HG03571 (cell line): ENCODE measurements around the gene DSTYK.

Experiments used
- ATAC-seq: cut with Tn5 transposase; IDR thresholded peaks from one replicate; pipeline ENCODE4 v1.9.1; 2021; ENCODE audit not compliant: unreplicated experiment

The DSTYK gene, protein sequence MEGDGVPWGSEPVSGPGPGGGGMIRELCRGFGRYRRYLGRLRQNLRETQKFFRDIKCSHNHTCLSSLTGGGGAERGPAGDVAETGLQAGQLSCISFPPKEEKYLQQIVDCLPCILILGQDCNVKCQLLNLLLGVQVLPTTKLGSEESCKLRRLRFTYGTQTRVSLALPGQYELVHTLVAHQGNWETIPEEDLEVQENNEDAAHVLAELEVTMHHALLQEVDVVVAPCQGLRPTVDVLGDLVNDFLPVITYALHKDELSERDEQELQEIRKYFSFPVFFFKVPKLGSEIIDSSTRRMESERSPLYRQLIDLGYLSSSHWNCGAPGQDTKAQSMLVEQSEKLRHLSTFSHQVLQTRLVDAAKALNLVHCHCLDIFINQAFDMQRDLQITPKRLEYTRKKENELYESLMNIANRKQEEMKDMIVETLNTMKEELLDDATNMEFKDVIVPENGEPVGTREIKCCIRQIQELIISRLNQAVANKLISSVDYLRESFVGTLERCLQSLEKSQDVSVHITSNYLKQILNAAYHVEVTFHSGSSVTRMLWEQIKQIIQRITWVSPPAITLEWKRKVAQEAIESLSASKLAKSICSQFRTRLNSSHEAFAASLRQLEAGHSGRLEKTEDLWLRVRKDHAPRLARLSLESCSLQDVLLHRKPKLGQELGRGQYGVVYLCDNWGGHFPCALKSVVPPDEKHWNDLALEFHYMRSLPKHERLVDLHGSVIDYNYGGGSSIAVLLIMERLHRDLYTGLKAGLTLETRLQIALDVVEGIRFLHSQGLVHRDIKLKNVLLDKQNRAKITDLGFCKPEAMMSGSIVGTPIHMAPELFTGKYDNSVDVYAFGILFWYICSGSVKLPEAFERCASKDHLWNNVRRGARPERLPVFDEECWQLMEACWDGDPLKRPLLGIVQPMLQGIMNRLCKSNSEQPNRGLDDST

GRCh38 chr1:205211169-205211838, at the start of gene DSTYK:
DSTYK (minus strand) TSS chr1:205211702; CDS start chr1:205211535, 167 bp downstream.
- peak; percentile 86 for ATAC-seq

GRCh38 chr1:205259998-205260397, 48.5 kb upstream of the DSTYK start:
- ATAC-seq, result no peak

- no peak for ATAC-seq
Observed at GRCh38 chr1:205259324-205259832, 47.9 kb upstream of the DSTYK start.

DNA sequence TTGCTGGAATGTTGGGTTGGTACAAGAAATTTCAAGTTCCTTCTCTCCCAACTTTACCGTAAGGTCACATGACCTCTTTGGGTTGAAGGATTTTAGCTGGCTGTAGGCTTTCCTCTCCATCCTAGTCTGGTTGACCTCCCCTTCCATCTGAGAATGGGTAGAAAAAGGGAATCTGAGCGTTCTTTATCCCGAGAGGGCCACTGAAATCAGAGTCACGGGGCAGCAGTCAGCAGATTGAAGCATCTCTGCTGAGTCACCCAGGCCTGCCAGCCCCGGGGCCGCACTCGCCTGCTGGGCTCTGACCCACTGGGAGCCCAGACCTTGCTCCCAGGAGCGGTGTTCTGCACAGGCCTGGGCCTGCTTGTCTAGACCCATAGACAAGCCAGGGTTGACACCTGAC, 47.2 kb upstream of the DSTYK start:
- no peak for ATAC-seq

GRCh38 chr1:205258261-205258691, 46.8 kb upstream of the DSTYK start:
- no peak for ATAC-seq

- ATAC-seq, result no peak
Observed at GRCh38 chr1:205257735-205258134, 46.2 kb upstream of the DSTYK start.

GRCh38 chr1:205256951-205257625, 45.6 kb upstream of the DSTYK start:
- no peak for ATAC-seq

- no peak for ATAC-seq
Observed at GRCh38 chr1:205255941-205256780, 44.7 kb upstream of the DSTYK start.

DNA sequence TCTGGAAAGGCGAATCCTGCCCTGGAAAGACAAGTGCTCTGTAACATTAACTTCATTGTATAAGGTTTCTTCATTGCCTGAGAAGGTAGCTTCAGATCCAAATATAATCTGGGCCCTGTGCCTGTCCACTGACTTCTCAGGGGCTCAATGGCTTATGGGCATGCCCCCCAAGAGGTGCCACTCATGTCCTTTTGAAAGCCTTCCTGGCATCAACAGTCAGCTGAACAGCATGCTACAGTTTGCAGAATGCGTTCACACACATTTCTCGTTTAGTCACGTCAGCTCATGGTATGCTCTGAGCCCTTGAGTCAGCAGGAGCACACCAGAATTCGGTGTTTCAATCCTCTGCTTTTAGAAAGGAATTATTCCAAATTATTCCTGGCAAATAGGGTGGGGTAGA, 40.1 kb upstream of the DSTYK start:
- no peak for ATAC-seq

- no peak for ATAC-seq
Observed at GRCh38 chr1:205250699-205251098, 39.2 kb upstream of the DSTYK start.

- ATAC-seq, result no peak
Observed at GRCh38 chr1:205249651-205250050, 38.1 kb upstream of the DSTYK start.

- no peak for ATAC-seq
Observed at GRCh38 chr1:205248793-205249601, 37.5 kb upstream of the DSTYK start.

DNA sequence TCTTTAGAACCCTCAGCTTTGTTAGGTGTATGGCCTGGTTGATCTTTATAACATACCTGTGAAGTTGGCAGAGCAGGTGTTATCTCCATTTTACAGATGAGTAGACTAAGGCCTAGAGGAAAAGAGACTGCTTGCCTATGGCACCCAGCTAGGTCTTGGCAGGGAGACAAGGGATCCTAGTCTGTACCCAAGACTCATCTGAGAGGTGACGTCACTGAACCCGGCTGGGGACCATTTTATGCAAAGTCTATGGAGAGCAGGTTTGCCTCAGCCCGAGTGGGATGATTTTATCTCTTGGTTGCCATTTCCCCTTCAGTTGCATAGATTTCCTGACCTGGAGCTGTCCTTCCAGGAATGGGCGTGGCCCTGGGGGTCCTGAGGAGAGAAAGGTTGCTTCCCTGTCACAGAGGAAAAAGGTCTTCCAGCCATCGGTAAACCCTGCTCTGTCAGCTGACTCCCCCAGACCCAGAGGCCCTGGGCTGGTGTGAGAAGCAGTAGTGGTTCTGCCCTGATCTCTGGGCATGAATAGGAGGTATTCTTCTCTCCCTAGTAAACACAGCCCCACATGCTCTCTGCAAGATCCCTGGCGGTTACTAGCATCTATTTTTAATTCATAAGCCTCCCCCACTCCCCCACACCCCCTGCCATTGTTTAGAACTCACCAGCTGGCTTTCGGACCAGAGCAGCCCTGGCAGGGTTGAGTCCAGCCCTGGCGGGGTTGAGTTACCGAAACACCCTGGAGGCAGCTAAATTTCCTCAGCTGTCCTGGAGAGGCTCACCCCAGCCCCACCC, 35.8 kb upstream of the DSTYK start:
- ATAC-seq, result no peak

GRCh38 chr1:205246351-205247119, 35.0 kb upstream of the DSTYK start:
- no peak for ATAC-seq

DNA sequence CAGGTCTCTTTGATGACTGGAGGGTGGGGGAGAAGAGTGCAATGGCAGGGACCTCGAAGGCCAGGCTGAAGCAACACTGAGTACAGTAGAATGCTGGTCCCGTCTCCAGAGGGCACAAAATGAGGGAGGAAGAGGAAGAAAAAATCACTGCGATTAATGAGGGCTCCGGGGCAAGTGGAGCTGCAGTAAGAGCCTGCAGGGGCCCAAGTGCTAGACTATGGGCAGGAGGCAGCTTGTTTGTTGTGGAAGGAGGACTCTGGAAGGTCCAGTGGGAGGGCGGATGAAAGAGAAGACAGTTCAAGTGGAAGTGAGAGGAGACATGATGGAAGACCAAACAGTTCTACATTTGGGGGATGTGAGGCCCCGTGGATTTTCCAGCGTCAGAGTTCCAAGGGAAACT, 33.6 kb upstream of the DSTYK start:
- no peak for ATAC-seq

GRCh38 chr1:205244384-205244783, 32.9 kb upstream of the DSTYK start:
- no peak for ATAC-seq
